K562 (cell line): ENCODE data around the gene ALG12. TPM values are rescaled to one million over a fixed set of nuclear protein-coding genes. Genes with fewer than 3 reads are reported as not detected.
A peak's percentile ranks its signal among the peaks of the same experiment; 100 is the strongest.

Experiments used
- ATAC-seq: fragments of 200-7000 bp; cut with Tn5 transposase; 3 replicates; pipeline ENCODE4 v1.9.1; 2020; ENCODE audit warnings: moderate library complexity
- BruUV-seq: library from RNA; stranded (reverse); fragments of 400-500 nt; replicated peaks from 2 replicates; lab custom pipeline; 2021; lab: Mats Ljungman, UMichigan
- CTCF ChIA-PET: fragments of 300-600 bp; formaldehyde crosslinking; extraction: SDS; loops from one replicate; lab custom pipeline; 2021; ENCODE audit warnings: low intra/inter-chr PET ratio; lab: Yijun Ruan, JAX
- POLR2A ChIA-PET: fragments of 300-600, 350-650 bp; sonication (Branson Sonifier 250); formaldehyde crosslinking; extraction: SDS; loops from one replicate; lab custom pipeline; 2021; ENCODE audit warnings: antibody characterized with exemption, inconsistent platforms; lab: Yijun Ruan, JAX
- DNase-seq, 4 experiments: peaks; one replicate each; pipeline versions ENCODE4 v3.0.0 to v3.0.0-alpha.2; 2011 to 2018; ENCODE audit warnings: low spot score in 3 of 4, mixed read lengths in 3 of 4; ENCODE audit errors: extremely low read depth in 1 of 4
- FAIRE-seq: peaks from 2 replicates; lab custom pipeline; 2011; peaks lifted over from hg19 to GRCh38; lab: Jason Lieb, UNC
- H2AFZ ChIP-seq: 2 replicates; pipeline ENCODE4 v1.6.0; 2011; ENCODE audit warnings: low read depth, low read length, control low read depth, inconsistent platforms
- H3K27ac ChIP-seq: fragments of 200-600 bp; 3 replicates; pipeline ENCODE4 v1.8.0; 2011; ENCODE audit warnings: low read depth, mild to moderate bottlenecking, control low read depth, inconsistent platforms, low read length, moderate library complexity, mixed read lengths; ENCODE audit errors: extremely low read depth
- H3K27me3 ChIP-seq, 2 experiments: fragments of 300-600 bp in 1 of 2; 2 replicates in 1 of 2; 3 replicates in 1 of 2; pipeline versions ENCODE4 v1.6.0 to v1.8.0; 2011; ENCODE audit warnings: inconsistent platforms in 2 of 2, low read length in 2 of 2, mild to moderate bottlenecking in 1 of 2, mixed read lengths in 1 of 2, moderate library complexity in 1 of 2; ENCODE audit not compliant: control insufficient read depth in 2 of 2, insufficient read depth in 2 of 2
- H3K36me3 ChIP-seq: fragments of 300-600 bp; 3 replicates; pipeline ENCODE4 v1.8.0; 2011; ENCODE audit warnings: mild to moderate bottlenecking, low read length, inconsistent platforms; ENCODE audit not compliant: control insufficient read depth, insufficient read depth
- H3K4me1 ChIP-seq, 2 experiments: fragments of 200-600 bp in 1 of 2; replicated peaks in 1 of 2; 2 replicates in 1 of 2; 3 replicates in 1 of 2; pipeline versions ENCODE4 v1.5.1 to v1.8.0; 2011; ENCODE audit warnings: inconsistent platforms in 2 of 2, low read length in 2 of 2, mild to moderate bottlenecking in 1 of 2, mixed read lengths in 1 of 2, moderate library complexity in 1 of 2; ENCODE audit not compliant: control insufficient read depth in 2 of 2, insufficient read depth in 2 of 2
- H3K4me2 ChIP-seq: 2 replicates; pipeline ENCODE4 v1.6.1; 2011; ENCODE audit warnings: low read length, control low read depth, inconsistent platforms, mixed read lengths; ENCODE audit not compliant: insufficient read depth
- H3K4me3 ChIP-seq: fragments of 200-600 bp; sonication (generic), shearing (Covaris generic); 2 replicates; pipeline ENCODE4 v1.5.1; 2016; ENCODE audit warnings: control low read depth, inconsistent platforms
- H3K79me2 ChIP-seq: fragments of 200-600 bp; 3 replicates; pipeline ENCODE4 v1.8.0; 2011; ENCODE audit warnings: low read length, inconsistent platforms; ENCODE audit not compliant: control insufficient read depth, insufficient read depth
- H3K9ac ChIP-seq, 2 experiments: 2 replicates each; pipeline versions ENCODE4 v1.6.0 to v1.6.1; 2011; ENCODE audit warnings: low read depth in 2 of 2, low read length in 2 of 2, control low read depth in 1 of 2, inconsistent platforms in 1 of 2, mild to moderate bottlenecking in 1 of 2, mixed read lengths in 1 of 2; ENCODE audit not compliant: insufficient read depth in 1 of 2
- H3K9me1 ChIP-seq: one replicate; pipeline ENCODE4 v1.6.0; 2011; ENCODE audit warnings: inconsistent platforms, mild to moderate bottlenecking, low read length, moderate library complexity; ENCODE audit not compliant: control insufficient read depth, insufficient read depth
- H3K9me3 ChIP-seq: replicated peaks from 2 replicates; pipeline ENCODE4 v1.5.1; 2011; ENCODE audit warnings: low read depth, low read length, inconsistent platforms; ENCODE audit not compliant: control insufficient read depth, insufficient read depth
- H4K20me1 ChIP-seq: replicated peaks from 2 replicates; pipeline ENCODE4 v1.6.1; 2011; ENCODE audit warnings: low read length, inconsistent platforms, mixed read lengths; ENCODE audit not compliant: control insufficient read depth, insufficient read depth
- ASH1L ChIP-seq: fragments of 450-650 bp; IDR thresholded peaks from 2 replicates; pipeline ENCODE4 v1.6.1; 2018; ENCODE audit warnings: borderline replicate concordance, mild to moderate bottlenecking, low read depth; ENCODE audit not compliant: partially characterized antibody
- ZBTB40 ChIP-seq, 2 experiments: fragments of 450-650 bp in 1 of 2; sonication (generic) in 1 of 2; formaldehyde crosslinking in 1 of 2; IDR thresholded peaks; 2 replicates each; pipeline versions ENCODE4 v1.7.1 to v1.9.0; 2016 to 2022; ENCODE audit warnings: inconsistent platforms in 1 of 2, mild to moderate bottlenecking in 1 of 2, missing genetic modification reagents in 1 of 2
- WGBS: fragments of 100-300 bp; shearing (Covaris generic); methylation state at CpG from one replicate; pipeline ENCODE4 v1.1.6; 2016; ENCODE audit warnings: low coverage, mixed read lengths; ENCODE audit not compliant: insufficient coverage; ENCODE audit errors: missing lambda C conversion rate; 5-methylcytosine and 5-hydroxymethylcytosine counted together
- in situ Hi-C: fragments of 300-500 bp; cut with MboI; formaldehyde crosslinking; loops from 4 replicates; pipeline ENCODE4 v1.15.0; 2018; ENCODE audit warnings: inconsistent platforms, mixed read lengths
- intact Hi-C: fragments of 100-400 bp; cut with micrococcal nuclease; formaldehyde crosslinking; loops from 2 replicates; pipeline ENCODE4 v1.14.2; 2022
- polyA plus RNA-seq, 8 experiments: library from polyadenylated mRNA; depleted of rRNA in 4 of 8; stranded (reverse) in 5 of 8; unstranded in 3 of 8; fragments of >200 nt; fragmentation: Nextera tagmentation in 2 of 8; fragmentation: Illumina TruSeq in 1 of 8; extraction: Ambion mirVana in 2 of 8; extraction: Trizol in 1 of 8; gene quantifications; 2 replicates each; pipeline versions ENCODE4 v1.2.1 to v1.2.3, GENCODE V29; 2011 to 2014; ENCODE audit warnings: inconsistent platforms in 1 of 8, missing spikeins in 1 of 8
- total RNA-seq, 7 experiments: library from RNA; depleted of rRNA in 6 of 7; stranded (reverse); fragments of >200 nt in 6 of 7; fragmentation: Illumina TruSeq in 2 of 7; extraction: Trizol in 2 of 7; gene quantifications; 2 replicates each; pipeline versions ENCODE4 v1.2.1 to v1.2.3, GENCODE V29; 2011 to 2021; ENCODE audit warnings: low replicate concordance in 1 of 7

Gene ALG12
- total and polyA plus RNA-seq, 9 of the 15 experiments (the other 6 are each of a cell fraction or from before 2014, with no cell fraction given) = 0.20 to 8.5 (median 3.4) TPM

- Histone ChIP-seq H3K79me2 (peaks cover 14% of the 10 kb centered on the region), H3K27ac (peak overlapping the region; percentile 41; the same call in 2 of the 3 replicates), H3K4me3 (peak overlapping the region; percentile 84), H2AFZ (peak overlapping the region; percentile 24; the same call in 1 of the 2 replicates), H3K9me1 (no peaks in the 10 kb centered on the region), H3K27me3 (no peaks in the 10 kb centered on the region), H3K4me2 (peak overlapping the region; percentile 72), H3K4me1 (peaks cover 6 to 40% of the 10 kb centered on the region in 2 experiments; a peak in 4 of 5 replicates), H3K36me3 (peaks cover 11% of the 10 kb centered on the region; the same call in 1 of the 3 replicates), H4K20me1 (0 out of 2 replicates have a peak, but pooled peaks cover 3% of the 10 kb centered on the region), H3K9me3 (no peaks in the 10 kb centered on the region), H3K9ac (peak overlapping the region; percentile 70 to 94)
- intact Hi-C loops (loop anchor here (5.0 kb wide), 1 partner anchor 152 kb away; no protein-coding TSS in a partner anchor), in situ Hi-C loops (loop anchor here (10.0 kb wide), 1 partner anchor 94 kb away; the partner anchor contains the start of gene BRD1)
- DNase-seq = peak in 2 of 4 experiments; percentile 50 to 51
- BruUV-seq = no TSS peak
- no peak for ATAC-seq
- TF ChIP-seq ZBTB40 (IDR thresholded peaks at IDR 0.05) (0 out of 2 replicates have a peak, but pooled peaks have one; percentile 17), ZBTB40 (CRISPR knock-in tag; IDR thresholded peaks at IDR 0.05) (no peak), ASH1L (no peak)
- ChIA-PET CTCF (no interaction called here), POLR2A (interaction anchor here (0.7 to 1.2 kb wide), 2 partner anchors 112 to 113 kb away, joined by 3 read pairs; no protein-coding TSS in a partner anchor)
- 58% methylated on average over 15 of the region's 47 CpGs for WGBS
- FAIRE-seq = no peak
These were observed 958 bp upstream of the ALG12 start for GRCh38 chr22:49918911-49919881.
